Islet of Langerhans (tissue), 1 donor: ENCODE data around the gene CYP46A1.
A peak's percentile ranks its signal among the peaks of the same experiment; 100 is the strongest.
"Not testable (repeated sequence)": the region's sequence is repeated elsewhere in the genome, so short reads cannot be mapped to it uniquely, and the experiment has no call there.

ENCODE experiments used
- FAIRE-seq: peaks from one replicate; lab custom pipeline; 2011; peaks lifted over from hg19 to GRCh38; lab: Jason Lieb, UNC

Gene CYP46A1

DNA sequence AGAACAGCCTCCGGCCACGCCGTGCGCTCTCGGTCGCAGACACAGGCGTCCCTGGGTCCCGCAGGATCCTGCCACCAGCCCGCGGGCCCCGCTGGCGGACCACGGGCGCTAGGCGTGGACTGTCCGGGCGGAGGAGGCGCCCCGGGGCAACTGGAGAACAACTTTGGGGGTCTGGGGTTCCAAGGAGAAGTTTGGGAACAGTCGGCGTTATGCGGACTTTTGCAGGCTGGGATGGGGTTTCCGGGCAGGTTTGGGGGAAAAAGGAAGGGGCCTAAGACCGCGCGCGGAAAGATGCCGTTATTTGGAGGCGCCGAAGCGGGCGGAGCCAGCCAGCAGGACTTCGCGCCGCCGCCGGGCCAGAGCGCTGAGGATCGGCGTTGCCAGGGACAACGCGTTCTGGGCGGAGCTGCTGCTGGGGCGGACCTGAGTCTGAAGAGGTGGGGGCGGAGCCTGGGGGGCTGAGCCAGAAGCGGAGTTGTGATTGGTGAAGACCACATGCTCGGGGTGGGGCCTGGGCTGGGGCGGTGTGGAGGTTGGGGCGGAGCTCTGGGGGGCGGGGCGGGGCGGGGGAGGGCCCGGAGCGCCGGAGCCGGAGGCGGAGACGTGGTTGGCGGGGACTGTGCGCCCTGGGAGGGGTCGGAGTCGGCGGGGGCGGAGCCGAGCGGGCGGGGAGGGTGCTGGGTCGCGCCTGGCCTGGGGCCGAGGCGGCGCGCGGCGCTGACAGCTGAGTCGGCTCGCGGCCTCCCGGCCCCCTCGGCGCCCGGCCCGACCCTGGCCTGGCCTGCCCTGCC lies at the start of gene CYP46A1:
Gene CYP46A1, plus strand, starts transcription at position 680 of the 791 bp plus-strand sequence. CDS start 120 bp downstream, outside the sequence.
- FAIRE-seq, result peak; percentile 51

DNA sequence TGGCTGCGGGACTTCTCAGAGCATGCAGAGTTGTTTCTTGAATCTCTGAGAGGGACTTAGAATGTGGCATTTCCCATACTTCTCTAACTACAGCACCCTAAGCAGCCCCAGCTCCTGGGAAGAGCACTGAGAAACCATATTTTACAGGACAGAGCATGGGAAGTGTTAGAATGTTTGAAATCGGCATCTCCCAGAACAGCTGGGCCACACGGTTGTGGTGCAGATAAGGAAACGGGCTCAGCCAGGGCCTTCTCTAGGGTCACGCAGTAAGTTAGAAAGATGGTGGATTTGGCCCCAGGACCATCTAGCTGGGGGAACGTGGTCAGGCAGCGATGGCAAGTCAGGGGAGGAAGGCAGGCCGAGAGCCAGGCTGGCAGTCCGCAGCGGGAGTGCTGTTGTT lies 49.7 kb upstream of the CYP46A1 start:
- no peak for FAIRE-seq

DNA sequence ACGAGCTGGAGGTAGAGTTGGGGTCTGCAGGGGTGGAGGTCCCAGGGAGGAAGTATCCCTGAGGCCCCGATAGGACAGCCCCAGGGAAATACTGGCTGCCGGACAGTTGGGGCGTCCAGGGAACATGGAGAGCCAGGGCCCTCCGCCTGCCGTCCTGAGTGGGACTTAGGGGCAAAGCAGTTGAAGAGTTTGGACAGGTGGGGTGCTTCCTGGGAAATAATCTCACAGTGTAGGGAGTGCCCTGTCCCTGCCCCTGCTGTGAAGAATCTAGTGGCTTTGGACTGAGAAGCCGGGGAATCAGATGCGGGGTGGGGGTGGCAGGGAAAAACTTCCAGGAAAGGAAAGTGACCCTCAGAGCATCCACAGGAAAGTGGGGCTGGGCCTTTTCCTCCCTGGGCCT lies 49.0 kb upstream of the CYP46A1 start:
- FAIRE-seq, result no peak

DNA sequence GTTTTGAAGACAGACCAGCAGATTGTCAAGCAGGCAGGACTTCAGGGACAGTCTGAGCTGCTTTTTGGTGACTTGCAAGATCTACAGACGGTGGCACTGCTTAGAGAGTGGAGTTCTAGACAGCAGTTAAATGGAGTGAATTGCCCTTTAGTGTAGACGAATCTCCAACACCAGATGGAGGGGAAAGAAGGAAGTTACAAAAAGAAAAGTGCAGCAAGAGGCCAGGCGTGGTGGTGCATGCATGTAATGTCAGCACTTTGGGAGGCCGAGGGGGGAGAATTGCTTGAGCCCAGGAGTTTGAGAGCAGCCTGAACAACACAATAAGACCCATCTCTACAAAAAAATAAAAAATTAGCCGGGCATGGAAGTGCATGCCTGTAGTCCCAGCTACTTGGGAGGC lies 47.6 kb upstream of the CYP46A1 start:
- FAIRE-seq, result no peak

DNA sequence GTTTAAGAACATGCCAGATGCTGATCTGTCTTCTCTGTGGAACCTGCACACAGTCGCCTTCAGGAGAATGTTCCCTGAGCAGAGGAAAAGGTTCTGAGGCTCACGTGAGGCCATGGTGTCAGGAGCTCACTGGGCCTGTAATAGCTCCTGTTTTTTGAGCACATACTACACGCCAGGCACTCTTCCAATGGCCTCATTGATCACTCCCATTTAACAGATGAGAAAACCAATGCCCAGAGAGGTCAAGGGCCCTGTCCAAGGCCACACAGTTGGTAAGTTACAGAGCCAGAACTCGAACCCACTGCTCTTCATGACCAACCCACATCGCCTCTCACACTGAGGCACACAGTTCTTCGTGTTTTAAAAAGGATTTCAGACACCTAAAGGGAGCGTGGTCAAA lies 46.5 kb upstream of the CYP46A1 start:
- FAIRE-seq, result no peak

DNA sequence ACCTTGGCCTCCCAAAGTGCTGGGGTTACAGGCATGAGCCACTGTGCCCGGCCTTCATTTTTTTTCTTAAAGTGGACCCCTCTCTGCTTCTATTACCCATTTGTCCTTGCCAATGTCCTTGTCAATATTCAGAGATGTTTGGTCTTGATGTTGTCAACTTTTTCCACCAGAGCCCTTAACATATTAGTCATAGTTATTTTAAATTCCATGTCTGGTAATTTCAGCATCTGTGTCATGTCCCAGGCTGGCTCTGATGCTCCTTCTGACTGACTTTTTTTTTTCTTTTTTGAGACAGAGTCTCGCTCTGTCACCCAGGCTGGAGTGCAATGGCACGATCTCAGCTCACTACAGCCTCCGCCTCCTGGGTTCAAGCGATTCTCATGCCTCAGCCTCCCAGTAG lies 41.3 kb upstream of the CYP46A1 start:
- FAIRE-seq, result not testable (repeated sequence)

DNA sequence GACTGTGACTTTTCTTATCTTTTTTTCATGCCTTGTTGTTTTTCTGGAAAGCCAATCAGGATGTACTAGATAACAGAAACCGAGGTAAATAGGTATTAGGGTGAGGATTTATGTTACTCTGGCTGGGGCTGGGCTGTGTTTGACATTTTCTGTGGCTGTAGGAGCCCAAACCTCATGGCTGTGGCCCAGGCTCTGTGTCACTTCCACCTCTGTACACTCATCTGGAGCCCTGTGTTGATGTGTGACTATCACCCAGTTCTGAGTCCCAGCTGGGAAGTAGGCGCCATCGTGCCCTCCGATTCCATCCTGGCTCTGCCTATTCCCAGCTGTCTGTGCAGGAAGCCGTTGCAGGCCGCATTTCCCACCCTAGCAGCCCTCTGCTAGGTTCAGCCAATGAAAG lies 40.8 kb upstream of the CYP46A1 start:
- FAIRE-seq, result no peak

DNA sequence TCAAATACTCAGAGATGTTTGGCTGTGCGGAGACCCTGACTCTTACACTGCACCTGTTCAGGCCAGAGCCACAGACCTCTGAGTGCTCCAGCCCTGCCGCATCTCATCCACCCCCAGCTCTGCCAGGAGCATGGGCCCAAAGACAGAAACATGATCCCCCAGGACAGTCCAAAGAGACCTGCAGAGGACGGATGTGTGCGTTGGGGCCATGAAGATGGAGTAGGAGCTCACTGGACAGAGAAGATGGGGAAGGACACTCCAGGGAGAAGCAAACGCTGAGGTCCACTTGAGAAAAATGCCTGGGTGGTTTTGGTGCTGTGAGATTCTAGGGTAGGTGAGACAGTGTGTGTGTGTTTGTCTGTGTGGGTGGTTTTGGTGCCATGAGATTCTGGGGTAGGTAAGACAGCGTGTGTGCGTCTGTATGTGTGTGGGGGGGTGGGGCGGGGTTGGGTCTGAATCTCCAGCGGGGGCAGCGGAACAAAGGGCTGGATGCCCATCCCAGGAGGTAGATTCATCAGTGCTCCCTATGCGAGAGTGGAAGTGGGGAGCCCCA lies 40.0 kb upstream of the CYP46A1 start:
- no peak for FAIRE-seq

DNA sequence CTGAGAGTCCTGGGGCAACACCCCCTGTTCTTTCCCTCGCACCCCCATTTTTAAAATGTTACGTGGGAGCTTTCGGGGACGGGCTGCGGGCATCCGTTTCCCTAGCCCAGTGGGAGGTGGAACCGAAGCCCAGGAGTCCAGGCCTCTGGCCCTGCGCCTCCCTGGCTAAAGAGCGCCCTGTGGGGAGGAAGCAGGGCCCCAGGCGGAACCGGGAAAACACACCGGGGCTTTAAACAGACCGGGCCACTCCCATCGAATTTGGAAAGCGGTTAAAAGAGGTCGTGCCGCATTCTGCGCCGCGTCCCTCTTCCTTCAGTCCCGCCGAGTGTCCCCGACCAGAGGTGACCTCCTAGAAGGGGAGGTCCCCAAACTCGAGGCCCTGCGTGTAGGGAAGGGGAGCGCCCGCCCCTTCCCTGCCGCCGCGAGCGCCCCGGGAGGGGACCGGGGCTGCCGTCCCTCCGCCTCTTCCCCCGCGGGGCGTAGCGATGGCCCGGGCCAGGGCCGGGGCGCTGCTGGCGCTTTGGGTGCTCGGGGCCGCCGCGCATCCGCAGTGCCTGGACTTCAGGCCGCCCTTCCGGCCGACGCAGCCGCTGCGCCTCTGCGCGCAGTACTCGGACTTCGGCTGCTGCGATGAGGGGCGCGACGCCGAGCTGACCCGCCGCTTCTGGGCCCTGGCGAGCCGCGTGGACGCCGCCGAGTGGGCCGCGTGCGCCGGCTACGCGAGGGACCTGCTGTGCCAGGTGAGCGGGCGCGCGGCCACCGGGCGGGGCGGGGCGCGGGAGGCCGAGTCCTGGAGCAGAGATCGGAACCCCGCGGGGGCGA lies 39.2 kb upstream of the CYP46A1 start, which contains the start of gene HHIPL1:
Gene HHIPL1, plus strand, starts transcription at position 407 of the 822 bp plus-strand sequence. Its CDS starts 79 bp downstream, at position 486.
- FAIRE-seq, result no peak

DNA sequence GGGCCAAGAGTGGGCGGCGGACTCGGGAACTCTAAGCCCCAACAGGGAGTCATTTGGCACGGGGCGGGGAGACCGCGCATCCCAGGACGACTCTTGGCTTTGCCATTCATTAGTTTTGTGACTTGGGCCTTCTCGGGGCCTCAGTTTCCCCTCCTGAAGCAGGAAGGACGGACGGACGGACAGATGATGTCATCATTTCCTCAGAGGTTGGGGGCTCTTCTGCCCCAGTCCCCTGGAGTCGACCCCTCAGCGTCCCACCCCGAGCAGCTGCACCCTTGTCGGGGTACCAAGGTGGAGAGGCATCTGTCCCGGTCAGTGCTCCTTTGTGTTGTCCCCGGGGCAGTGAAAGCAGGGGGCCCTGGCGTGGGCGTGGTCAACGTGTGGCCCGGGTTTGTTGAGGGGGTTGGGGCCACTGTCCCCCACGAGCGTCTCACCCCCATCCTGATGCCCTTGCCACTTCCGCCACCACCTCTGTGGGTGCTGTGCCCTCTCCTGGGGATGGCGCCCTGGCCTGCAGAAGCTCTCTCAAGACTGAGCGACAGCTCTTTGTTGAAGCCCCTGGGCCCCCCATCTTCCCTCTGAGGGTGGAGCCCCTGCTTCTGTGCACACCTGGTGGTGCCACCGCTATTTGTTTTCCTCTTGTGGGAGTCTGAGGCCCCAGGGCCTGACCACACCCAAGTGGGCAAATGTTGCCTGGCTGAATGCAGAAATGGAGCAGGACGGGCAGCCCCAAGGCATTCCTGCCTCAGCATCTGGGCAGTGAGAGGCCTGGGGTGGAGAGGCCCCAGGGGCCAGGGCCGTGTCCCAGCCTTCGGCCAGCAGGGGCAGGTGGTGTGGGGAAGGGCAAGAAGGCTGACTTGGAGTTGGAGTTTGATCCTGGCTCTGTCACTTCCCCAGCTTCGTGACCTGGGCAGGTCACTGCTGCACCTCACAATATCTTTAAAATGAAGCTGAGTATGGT lies 38.3 kb upstream of the CYP46A1 start:
- FAIRE-seq, result no peak

DNA sequence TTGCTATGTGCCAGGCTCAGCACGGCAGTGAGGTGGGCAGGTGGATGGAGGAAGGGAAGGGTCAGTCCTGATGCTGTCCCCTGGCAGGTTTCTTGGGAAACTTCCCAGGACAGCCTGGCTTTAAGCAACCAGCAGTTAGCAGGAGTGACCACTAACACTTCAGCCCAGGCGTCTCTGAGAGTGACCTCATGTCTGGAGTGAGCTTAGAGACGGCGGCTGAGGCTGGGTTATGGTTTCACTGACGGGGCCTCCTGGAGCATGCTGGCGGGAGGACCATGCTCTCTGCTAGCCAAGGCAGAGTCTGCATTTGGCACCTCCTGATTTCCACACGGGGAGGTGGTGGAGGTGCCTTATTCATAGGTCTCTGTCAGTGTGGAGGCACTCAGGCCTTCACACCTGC lies 36.7 kb upstream of the CYP46A1 start:
- FAIRE-seq, result no peak

DNA sequence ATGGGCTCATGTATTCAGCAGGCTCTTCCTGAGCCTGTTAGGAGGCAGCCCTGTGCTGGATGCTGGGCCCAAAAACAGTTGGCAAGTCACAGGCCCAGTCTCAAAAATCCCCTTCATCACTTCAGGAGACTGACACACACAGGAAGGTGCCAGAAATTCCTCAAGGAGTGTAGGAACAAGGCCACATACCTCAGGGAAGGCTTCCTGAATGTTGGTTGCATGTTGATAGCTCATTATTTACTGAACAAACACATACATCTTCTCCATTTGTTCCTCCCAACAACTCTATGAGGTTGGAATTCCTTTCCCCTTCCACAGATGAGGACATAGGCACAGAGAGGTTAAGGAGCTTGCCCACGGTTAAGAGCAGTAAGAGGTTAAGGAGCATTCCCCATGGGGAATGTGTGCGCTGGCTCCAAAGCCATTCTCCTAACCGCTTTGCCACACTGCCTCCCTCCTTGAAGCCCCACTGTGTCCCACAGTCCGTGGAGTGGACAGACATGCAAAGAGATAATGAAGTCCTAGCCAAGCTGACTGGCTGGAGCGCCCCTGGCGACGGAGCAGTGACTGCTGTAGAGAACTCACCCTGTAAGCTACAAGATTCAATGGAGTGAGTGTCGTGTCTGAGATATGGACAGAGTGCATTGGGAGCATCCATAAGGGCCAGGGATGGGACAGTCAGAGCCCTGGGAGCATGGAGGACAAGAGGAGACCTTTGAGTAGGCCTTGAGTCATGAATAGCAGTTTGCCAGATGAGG lies 35.9 kb upstream of the CYP46A1 start:
- FAIRE-seq, result no peak

DNA sequence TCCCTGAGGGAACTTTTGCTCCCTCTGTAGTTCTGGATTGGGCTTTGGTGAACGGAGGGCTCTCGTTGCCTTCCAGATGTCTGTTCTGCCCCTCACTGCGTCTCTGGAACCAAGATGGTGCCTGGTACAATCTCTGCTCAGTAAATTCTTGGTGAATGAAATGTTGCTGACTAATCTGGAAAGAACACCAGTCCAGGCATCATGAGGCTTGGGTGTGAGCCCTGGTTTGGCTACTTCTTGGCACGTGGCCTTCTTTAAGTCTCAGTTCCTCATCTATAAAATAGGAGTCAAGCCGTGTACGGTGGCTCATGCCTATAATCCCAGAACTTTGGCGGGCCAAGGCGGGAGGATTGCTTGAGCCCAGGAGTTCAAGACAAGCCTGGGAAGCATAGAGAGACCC lies 34.9 kb upstream of the CYP46A1 start:
- FAIRE-seq, result no peak

DNA sequence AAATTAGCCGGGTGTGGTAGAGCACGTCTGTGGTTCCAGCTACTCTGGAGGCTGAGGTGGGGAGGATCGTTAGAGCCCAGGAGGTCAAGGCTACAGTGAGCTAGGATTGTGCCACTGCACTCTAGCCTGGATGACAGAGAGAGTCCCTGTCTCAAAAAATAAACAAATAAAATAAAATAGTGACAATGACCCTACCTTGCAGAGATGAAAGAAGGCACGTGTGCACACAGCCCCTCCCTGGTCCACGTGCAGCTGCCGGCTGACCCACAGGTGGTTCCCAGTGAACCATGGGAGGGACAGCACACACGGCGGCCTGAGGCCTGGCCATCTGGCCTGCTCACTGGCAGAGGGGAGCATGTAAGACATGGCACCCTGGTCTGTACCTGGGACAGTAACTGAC lies 34.5 kb upstream of the CYP46A1 start:
- FAIRE-seq, result no peak

DNA sequence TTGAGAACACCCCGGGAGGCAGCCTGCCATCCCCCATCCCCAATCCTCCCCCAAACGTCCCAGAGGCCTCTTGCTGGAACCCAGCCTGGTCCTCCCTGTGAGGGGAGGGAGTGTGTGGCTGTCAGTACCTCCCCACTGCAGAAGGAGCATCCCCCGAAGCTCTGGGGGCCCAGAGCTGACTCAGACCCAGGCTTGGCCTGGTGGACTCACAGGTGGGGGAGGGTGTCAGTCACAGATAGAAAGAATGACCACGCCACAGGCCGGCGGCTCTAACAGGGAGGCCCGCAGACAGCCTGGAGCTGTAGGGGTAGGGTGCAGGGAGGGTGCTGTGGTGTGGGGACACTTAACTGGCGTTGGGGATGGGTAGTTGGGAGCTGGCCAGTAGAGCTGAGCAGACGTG lies 33.9 kb upstream of the CYP46A1 start:
- FAIRE-seq, result no peak

DNA sequence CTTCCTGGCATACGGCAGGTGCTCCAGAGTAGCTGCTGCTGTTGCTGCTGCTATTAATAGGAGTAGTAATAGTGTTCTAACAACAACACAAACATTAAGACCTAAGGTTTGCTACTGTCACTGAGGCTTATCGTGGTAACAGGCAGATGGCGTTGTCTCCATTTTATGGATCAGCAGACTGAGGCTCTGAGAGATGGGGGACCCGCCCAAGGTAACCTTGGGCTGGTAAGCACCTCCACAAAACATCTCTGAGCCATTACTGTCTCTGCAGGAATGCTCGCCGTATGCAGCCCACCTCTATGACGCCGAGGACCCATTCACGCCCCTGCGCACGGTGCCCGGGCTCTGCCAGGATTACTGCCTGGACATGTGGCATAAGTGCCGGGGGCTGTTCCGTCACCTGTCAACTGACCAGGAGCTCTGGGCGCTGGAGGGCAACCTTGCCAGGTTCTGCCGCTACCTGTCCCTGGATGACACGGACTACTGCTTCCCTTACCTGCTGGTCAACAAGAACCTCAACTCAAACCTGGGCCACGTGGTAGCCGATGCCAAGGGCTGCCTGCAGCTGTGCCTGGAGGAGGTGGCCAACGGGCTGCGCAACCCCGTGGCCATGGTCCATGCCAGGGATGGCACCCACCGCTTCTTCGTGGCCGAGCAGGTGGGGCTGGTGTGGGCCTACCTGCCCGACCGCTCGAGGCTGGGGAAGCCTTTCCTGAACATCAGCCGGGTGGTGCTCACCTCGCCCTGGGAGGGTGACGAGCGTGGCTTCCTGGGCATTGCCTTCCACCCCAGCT lies 31.9 kb upstream of the CYP46A1 start:
- FAIRE-seq, result no peak

DNA sequence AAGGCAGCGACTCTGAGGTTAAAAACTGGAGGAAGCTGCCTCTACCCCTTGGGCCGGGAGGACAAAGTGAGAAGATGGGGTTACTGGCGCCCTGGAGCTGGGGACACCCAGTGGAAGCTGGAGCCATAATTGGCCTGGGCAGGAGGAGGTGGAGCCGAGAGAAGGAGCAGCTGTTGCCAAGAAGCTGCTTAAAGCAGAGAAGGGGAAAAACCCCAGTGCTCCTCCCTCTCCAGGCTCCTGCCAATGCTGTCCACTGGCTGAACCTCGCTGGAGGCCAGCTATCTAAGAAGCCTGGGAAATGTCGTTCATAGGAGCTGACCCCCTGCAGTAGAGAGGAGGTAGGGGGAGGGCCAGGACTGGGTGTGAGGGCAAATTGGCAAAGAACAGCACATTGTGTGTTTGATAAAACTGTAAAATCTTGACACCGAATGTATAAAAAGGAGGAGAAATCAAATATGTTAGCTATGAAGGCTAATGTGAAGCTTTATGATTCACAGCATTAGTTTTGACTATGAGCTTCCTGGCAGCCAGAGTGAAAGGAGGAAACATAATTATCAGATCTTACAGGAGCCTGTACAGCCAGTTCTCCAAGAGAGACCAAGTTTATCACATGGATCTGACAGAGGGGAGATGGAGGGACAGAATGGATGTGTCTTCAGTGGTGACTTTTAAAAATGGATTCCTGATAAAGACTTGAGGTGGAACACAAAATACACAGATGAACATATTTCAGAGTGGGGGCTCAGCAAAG lies 29.7 kb upstream of the CYP46A1 start:
- FAIRE-seq, result no peak

DNA sequence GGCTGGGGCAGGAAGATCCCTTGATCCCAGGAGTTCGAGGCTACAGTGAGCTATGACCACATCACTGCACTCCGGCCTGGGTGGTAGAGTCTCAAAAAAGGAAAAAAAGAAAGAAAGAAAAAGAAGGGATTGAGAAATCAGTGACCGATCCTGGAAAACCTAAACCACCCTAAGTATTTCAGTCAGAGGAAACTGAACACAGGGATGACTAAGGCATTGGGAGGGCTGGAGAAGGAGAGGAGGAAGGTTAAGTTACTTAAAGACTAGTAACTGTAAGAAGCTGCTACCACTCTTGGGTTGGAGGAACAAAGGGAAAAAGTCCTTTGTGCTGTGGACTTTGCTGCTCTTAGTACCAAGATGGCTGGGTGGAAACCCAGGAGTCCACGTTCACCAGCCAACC lies 28.6 kb upstream of the CYP46A1 start:
- no peak for FAIRE-seq

DNA sequence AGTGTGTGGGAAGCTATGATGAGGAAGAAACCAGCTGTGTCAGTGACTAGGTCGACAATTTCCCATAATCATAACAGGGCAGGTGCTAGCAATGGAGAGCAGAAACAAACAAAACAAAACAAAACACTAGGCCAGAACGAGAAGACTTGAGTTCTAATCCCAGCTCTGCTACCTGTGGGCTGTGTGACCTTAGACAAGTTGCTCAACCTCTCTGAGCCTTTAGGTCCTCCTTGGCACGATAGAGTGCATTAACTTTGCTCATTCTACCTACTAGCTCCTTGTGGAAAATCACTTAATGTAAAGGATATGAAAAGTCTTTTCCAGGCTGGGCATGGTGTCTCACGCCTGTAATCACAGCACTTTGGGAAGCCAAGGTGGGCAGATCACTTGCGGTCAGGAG lies 27.9 kb upstream of the CYP46A1 start:
- FAIRE-seq, result no peak
